Measurements from ENCODE around the gene LAMB4. TPM values are rescaled to one million over a fixed set of nuclear protein-coding genes. Genes with fewer than 3 reads are reported as not detected.

LAMB4 gene
- total RNA-seq, 2 donors from 2014 or later, result not detected

DNA sequence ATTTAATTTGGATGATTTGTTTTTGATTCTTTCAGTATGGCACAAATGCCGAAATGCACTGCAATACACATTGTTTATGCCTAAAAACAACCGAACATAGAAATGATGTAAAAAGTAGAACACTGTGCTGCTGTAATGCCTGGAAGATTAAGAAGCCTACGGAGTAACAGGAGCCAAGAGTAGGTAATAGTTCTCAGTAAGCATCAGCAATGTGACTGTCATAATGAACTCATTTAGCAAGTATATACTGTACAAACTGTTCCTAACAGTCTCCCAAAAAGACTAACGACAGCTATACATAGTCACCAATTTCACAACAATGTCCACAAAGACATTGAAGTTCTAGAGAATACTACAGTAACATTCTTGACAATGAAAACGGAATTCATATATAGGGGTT lies 19.0 kb upstream of the LAMB4 start:
- ATAC-seq, result no peak
- peaks cover 7 to 35% of the 10 kb centered on the region in 2 donors for H3K27me3 Mint-ChIP-seq

DNA sequence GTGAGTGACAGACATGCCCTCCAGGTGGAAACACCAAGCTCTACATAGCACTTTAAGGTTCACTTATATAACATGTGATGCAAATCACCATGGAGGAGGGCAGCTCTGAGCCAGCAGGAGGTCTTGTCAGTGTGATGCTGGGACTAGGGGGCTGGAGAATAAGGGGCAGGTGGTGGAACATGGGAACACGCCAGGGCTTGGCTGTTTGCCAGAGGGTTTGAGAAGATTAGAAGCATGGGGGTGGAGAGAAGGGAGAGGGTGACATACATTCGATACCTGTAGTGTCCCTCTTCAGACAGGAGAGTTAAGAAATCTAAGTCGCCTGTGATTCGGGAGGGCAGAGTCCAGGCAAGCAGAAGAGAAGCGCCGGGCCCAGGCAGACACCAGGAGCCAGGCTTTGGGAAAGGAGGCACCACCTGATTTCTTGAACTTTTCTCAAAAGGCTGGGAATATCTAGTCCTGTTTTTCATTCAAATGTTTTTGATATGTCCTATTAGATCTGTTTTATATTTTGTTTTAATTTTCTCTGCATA lies 16.9 kb upstream of the LAMB4 start:
- Mint-ChIP-seq H3K9me3 (no peaks in the 10 kb centered on the region), H3K4me3 (no peak overlapping the region), H3K4me1 (ENCODE audit: low read depth in 2 of 2) (no peaks in the 10 kb centered on the region), H3K27me3 (peaks cover 9 to 21% of the 10 kb centered on the region in 2 donors), H3K27ac (no peak overlapping the region), H3K36me3 (no peaks in the 10 kb centered on the region)
- no peak for DNase-seq (ENCODE audit: low spot score)
- ATAC-seq, result no peak

More for the DNA sequence above, 19.0 kb upstream of the LAMB4 start:
- no peaks in the 10 kb centered on the region for H3K4me1 Mint-ChIP-seq (ENCODE audit: low read depth in 2 of 2)
- H3K27ac Mint-ChIP-seq, result no peak overlapping the region
- H3K9me3 Mint-ChIP-seq, result no peaks in the 10 kb centered on the region
- H3K36me3 Mint-ChIP-seq, result no peaks in the 10 kb centered on the region
- no peak overlapping the region for H3K4me3 Mint-ChIP-seq
- DNase-seq (ENCODE audit: low spot score), result no peak

DNA sequence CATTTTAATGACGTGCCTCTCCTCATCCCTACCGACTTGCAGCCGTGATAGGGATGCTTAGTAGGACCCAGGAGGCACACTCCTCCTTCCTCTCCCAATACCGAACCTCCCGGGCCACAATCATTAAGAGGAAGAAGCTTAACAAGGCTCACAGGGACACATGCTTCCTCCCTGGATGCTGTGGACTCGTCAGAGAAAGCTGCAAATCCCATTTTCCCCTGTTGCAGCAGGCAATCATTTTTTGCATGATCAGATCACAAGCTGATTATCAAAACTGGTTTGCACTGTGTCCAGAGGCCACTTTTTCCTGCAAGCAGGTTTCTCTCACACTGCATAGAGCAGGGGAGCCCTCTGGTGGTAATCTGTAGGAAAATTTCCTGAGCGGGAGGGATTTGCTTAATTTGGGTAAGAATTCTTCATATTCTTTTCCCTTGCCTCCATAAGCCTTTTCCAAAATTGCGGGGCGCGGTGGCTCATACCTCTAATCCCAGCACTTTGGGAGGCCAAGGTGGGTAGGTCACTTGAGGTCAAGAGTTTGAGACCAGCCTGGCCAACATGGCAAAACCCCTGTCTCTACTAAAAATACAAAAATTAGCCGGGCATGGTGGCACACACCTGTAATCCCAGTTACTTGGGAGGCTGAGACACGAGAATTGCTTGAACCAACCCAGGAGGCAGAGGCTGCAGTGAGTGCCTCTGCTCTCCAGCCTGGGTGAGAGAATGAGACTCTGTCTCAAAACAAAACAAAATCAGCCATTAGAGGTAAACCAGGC lies 16.1 kb upstream of the LAMB4 start:
- no peak overlapping the region for H3K4me3 Mint-ChIP-seq
- peak in 1 of 2 donors; percentile 51 for ATAC-seq
- peaks cover 6 to 13% of the 10 kb centered on the region in 2 donors for H3K27me3 Mint-ChIP-seq
- DNase-seq (ENCODE audit: low spot score), result no peak
- no peak overlapping the region for H3K27ac Mint-ChIP-seq
- no peaks in the 10 kb centered on the region for H3K4me1 Mint-ChIP-seq (ENCODE audit: low read depth in 2 of 2)
- no peaks in the 10 kb centered on the region for H3K36me3 Mint-ChIP-seq
- H3K9me3 Mint-ChIP-seq, result no peaks in the 10 kb centered on the region

DNA sequence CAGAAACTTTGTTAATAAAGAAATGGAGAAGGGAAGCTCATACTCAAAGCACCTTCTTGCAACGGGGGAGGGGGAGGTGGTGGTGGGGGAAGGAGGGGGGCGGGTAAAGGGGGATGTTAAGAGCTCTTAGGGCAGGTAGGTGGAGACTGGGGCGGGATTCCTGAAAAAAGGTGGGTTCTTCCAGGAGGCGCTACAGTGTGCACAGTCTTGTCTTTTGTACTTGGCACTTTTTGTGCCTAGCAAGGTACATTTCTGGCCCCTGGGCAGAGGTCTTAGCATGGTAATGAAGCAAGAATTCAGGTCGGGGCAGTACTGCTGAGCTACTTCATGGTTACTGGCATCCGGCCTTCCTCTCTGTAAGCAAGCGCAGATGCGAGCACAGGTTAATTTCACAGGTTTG lies 15.2 kb upstream of the LAMB4 start:
- peaks cover 5 to 6% of the 10 kb centered on the region in 2 donors for H3K27me3 Mint-ChIP-seq
- H3K9me3 Mint-ChIP-seq, result no peaks in the 10 kb centered on the region
- H3K4me1 Mint-ChIP-seq (ENCODE audit: low read depth in 2 of 2), result no peaks in the 10 kb centered on the region
- H3K4me3 Mint-ChIP-seq, result no peak overlapping the region
- no peaks in the 10 kb centered on the region for H3K36me3 Mint-ChIP-seq
- no peak for ATAC-seq
- H3K27ac Mint-ChIP-seq, result no peak overlapping the region
- DNase-seq (ENCODE audit: low spot score), result no peak

DNA sequence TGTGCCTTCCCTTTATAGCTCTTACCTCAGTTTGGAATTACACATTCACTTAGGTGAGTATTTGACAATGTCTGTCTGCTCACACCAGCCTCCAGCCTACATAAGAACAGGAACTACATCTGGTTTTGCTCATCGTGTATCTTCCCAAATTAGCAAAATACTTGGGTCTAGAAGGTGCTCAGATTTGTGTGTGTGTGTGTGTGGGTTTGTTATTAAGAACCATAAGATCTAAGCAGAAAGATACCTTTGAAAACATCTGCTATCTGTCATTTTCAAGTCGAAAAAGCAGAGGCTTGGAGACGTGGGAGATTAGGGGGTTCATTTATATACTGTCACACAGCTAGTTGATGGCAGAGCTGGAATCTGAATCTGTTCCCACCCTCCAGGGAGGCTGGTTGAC lies 14.8 kb upstream of the LAMB4 start:
- H3K27ac Mint-ChIP-seq, result no peak overlapping the region
- no peaks in the 10 kb centered on the region for H3K4me1 Mint-ChIP-seq (ENCODE audit: low read depth in 2 of 2)
- peaks cover under 1 to 6% of the 10 kb centered on the region in 2 donors for H3K27me3 Mint-ChIP-seq
- H3K9me3 Mint-ChIP-seq, result no peaks in the 10 kb centered on the region
- no peaks in the 10 kb centered on the region for H3K36me3 Mint-ChIP-seq
- no peak overlapping the region for H3K4me3 Mint-ChIP-seq
- ATAC-seq (no peak), DNase-seq (ENCODE audit: low spot score) (no peak)

DNA sequence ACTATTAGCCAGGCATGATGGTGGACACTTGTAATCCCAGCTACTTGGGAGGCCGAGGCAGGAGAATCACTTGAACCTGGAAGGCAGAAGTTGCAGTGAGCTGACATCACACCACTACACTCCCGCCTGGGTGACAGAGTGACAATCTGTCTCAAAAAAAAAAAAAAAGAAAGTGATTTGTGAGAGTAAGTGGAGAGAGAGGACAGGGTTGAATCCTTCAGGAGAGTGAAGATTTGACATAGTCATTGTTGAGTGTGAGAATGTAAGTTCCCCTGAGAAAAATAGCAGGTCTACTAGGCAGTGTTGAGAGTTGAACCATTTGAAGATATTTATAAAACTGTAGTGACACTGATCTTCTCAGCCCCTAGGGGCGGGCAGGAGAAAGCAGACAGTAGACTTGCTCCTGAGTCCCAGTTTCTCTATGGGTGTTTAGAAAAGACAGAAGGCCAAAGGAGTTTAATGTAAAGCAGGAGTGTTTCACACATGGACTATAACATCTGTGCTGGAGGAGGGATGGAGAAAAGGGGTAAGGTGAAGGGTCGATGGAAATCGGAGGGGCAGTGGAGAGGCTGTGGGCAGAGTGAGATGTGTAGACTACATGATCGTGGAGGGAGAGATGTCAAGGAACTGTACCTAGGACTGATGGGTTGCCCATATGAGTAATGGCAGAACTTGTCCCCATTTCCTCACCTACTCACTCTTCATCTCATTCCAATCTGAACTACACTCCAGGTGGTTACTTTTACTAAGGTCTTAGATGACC lies 13.7 kb upstream of the LAMB4 start:
- Mint-ChIP-seq H3K27me3 (peaks cover 0 to 4% of the 10 kb centered on the region in 2 donors), H3K27ac (no peak overlapping the region), H3K4me1 (ENCODE audit: low read depth in 2 of 2) (no peaks in the 10 kb centered on the region), H3K36me3 (no peaks in the 10 kb centered on the region), H3K4me3 (no peak overlapping the region), H3K9me3 (no peaks in the 10 kb centered on the region)
- no peak for DNase-seq (ENCODE audit: low spot score)
- no peak for ATAC-seq

DNA sequence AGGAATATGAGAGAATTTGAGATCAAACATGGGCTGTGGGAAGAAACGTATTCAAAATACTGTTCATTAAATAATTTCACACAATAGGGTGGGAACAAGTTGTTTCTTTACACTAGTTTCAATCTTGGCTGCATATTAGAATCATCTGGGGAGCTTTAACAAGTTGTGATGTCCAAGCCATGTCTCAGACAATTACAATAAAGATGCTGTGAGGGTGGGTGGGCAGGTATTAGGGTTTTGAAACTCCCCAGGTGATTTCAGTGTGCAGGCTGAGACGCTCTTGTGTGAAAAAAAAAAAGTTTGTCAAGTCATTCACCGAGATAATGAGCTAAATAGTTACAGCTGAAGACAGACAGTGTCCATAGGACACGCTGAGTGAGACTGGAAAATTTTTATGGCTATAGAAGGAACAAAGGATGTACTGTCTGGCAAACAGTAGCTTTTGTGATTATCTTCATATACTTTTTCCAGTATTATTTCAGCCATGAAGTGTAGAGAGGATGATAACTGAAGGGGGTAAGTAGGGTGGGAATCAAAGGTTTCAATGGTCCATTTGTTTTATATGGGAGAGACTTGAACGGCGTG lies 12.6 kb upstream of the LAMB4 start:
- no peak overlapping the region for H3K27ac Mint-ChIP-seq
- no peaks in the 10 kb centered on the region for H3K9me3 Mint-ChIP-seq
- peaks cover 3 to 4% of the 10 kb centered on the region in 2 donors for H3K27me3 Mint-ChIP-seq
- H3K4me3 Mint-ChIP-seq, result no peak overlapping the region
- no peak for DNase-seq (ENCODE audit: low spot score)
- no peak for ATAC-seq
- no peaks in the 10 kb centered on the region for H3K36me3 Mint-ChIP-seq
- H3K4me1 Mint-ChIP-seq (ENCODE audit: low read depth in 2 of 2), result no peaks in the 10 kb centered on the region

DNA sequence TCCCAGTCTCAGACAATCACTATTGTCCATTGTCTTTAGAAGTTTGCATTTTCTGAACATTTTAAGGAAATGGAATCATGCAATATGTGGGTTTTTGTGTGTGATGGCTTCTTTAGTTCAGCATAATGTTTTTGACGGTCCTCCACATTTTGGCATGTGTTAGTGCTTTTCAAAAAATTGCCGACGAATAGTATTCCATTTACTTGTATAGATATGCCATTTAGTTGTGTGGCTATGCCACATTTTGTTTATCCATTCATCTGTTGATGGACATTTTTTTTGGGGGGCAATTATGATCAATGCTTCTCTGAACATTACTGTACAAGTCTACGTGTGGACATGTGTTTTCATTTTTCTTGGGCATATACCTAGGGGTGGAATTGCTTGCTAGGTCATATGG lies 12.0 kb upstream of the LAMB4 start:
- no peak for DNase-seq (ENCODE audit: low spot score)
- H3K27me3 Mint-ChIP-seq, result peaks cover 4 to 6% of the 10 kb centered on the region in 2 donors

DNA sequence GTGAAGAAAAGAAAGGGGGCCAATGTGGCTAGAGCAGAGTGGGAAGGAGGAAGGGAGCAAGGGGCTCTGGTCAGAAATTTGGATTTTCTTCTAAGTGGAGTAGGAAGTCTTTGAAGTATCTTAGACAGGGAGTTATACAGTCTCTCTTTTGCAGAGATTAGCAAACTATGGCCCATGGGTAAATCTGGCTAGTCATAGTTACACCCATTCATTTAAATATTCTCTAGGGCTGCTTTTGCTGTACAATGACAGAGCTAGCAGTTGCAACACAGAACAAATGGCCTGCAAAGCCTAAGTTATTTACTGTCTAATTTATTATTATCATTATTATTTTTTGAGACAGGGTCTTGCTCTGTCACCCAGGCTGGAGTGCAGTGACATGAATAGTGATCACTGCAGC lies 10.5 kb upstream of the LAMB4 start:
- peaks cover 4 to 6% of the 10 kb centered on the region in 2 donors for H3K27me3 Mint-ChIP-seq
- no peaks in the 10 kb centered on the region for H3K9me3 Mint-ChIP-seq
- H3K4me1 Mint-ChIP-seq (ENCODE audit: low read depth in 2 of 2), result peaks cover 9% of the 10 kb centered on the region in 2 donors
- no peak overlapping the region for H3K4me3 Mint-ChIP-seq
- H3K36me3 Mint-ChIP-seq, result no peaks in the 10 kb centered on the region
- no peak overlapping the region for H3K27ac Mint-ChIP-seq
- no peak for DNase-seq (ENCODE audit: low spot score)
- no peak for ATAC-seq

More for the DNA sequence above, 12.0 kb upstream of the LAMB4 start:
- H3K4me1 Mint-ChIP-seq (ENCODE audit: low read depth in 2 of 2), result no peaks in the 10 kb centered on the region
- H3K36me3 Mint-ChIP-seq, result no peaks in the 10 kb centered on the region
- H3K4me3 Mint-ChIP-seq, result no peak overlapping the region
- no peaks in the 10 kb centered on the region for H3K9me3 Mint-ChIP-seq
- no peak for ATAC-seq
- no peak overlapping the region for H3K27ac Mint-ChIP-seq

DNA sequence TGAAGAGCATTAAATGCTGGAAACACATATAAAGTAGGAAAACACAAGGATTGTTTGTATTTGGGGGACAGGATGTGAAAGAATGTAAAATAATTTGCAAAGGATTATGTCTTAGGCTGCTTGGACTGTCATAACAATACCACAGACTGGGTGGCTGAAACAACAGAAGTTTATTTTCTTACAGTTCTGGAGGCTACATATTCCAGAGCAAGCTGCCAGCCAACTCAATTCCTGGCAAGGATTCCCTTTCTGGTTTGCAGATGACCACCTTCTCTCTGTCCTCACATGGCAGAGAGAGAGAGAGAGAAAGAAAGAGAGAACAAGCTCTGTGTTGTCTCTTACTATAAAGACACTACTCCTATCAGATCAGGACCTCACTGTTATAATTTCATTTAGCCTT lies 8.8 kb upstream of the LAMB4 start:
- no peak for ATAC-seq
- peaks cover 4 to 6% of the 10 kb centered on the region in 2 donors for H3K27me3 Mint-ChIP-seq
- H3K36me3 Mint-ChIP-seq, result no peaks in the 10 kb centered on the region
- H3K9me3 Mint-ChIP-seq, result no peaks in the 10 kb centered on the region
- H3K27ac Mint-ChIP-seq, result no peak overlapping the region
- no peak for DNase-seq (ENCODE audit: low spot score)
- peaks cover 17 to 18% of the 10 kb centered on the region in 2 donors for H3K4me1 Mint-ChIP-seq (ENCODE audit: low read depth in 2 of 2)
- H3K4me3 Mint-ChIP-seq, result no peak overlapping the region

DNA sequence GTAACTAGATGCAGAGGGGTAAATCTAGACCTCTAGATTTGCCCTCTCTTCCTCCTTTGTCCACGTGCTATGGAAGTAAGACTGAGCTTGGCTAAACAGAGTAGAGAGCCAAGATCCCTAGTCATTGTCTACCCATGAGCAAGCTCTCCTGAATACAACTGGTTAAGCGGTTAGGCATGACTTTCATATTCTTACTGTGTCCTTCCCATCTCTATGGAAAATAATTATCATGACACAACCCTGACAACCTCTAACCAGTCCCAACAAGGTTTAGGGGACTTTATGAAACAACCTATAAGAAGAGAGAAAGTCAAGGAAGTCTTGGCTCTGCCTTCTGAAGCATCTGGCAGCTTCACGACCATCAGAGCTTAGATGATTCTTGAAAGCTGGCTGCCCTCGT lies 7.8 kb upstream of the LAMB4 start:
- no peak overlapping the region for H3K27ac Mint-ChIP-seq
- no peaks in the 10 kb centered on the region for H3K36me3 Mint-ChIP-seq
- H3K9me3 Mint-ChIP-seq, result no peaks in the 10 kb centered on the region
- no peak for DNase-seq (ENCODE audit: low spot score)
- peaks cover 2 to 6% of the 10 kb centered on the region in 2 donors for H3K27me3 Mint-ChIP-seq
- H3K4me3 Mint-ChIP-seq, result no peak overlapping the region
- H3K4me1 Mint-ChIP-seq (ENCODE audit: low read depth in 2 of 2), result peaks cover 17 to 18% of the 10 kb centered on the region in 2 donors
- ATAC-seq, result no peak

DNA sequence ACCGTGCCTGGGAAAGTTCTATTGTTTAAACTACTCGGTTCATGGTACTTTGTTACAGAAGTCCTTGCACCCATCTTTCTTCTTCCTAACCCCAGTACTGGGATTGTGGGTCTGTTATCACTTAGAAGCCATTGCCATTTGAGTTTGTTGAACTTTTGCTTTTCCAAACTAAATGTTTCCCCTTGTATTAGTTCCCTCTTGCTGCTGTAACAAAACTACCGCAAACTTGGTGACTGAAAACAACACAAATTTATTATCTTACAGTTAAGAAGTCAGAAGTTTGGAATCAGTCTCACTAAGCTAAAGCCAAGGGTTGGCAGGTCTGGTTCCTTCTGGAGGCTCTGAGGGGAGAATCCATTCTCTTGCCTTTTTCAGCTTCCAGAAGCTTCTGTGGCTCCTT lies 6.9 kb upstream of the LAMB4 start:
- Mint-ChIP-seq H3K9me3 (no peaks in the 10 kb centered on the region), H3K4me3 (no peak overlapping the region), H3K36me3 (no peaks in the 10 kb centered on the region), H3K27me3 (peaks cover 2 to 6% of the 10 kb centered on the region in 2 donors), H3K27ac (peak overlapping the region in 1 of 2 donors; percentile 29), H3K4me1 (ENCODE audit: low read depth in 2 of 2) (peaks cover 17 to 18% of the 10 kb centered on the region in 2 donors)
- ATAC-seq, result no peak
- no peak for DNase-seq (ENCODE audit: low spot score)

DNA sequence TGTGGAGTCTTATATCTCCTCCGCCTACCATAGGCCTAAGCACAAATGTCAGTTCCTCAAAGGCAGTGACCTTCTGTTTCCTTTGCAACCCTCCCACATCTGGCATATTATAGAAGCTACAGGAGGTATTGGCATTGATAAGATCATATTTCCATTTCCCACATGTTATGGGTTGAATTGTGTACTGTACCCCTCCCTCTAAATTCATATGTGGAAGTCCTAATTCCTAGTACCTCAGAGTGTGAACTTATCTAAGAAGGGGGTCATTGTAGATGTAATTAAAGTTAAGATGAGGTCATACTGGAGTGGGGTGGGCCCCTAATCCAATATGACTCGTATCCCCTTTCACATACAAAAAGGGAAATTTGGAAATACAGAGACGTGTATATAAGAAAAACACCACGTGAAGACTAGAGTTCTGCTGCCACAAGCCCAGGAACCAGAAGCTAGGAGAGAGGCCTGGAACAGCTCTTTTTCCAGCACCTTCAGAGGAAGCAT lies 6.1 kb upstream of the LAMB4 start:
- DNase-seq (ENCODE audit: low spot score), result no peak
- Mint-ChIP-seq H3K9me3 (no peaks in the 10 kb centered on the region), H3K27ac (peak overlapping the region; percentile 9 to 42), H3K27me3 (peaks cover 2 to 7% of the 10 kb centered on the region in 2 donors), H3K4me3 (peak overlapping the region; percentile 53), H3K36me3 (no peaks in the 10 kb centered on the region), H3K4me1 (ENCODE audit: low read depth in 2 of 2) (peaks cover 17 to 18% of the 10 kb centered on the region in 2 donors)
- no peak for ATAC-seq
